IPS DF 6.9 (cell line): Measurements from ENCODE around the gene CCDC9B.
A peak's percentile ranks its signal among the peaks of the same experiment; 100 is the strongest.

Experiments used
- DNase-seq: peaks from one replicate; pipeline ENCODE4 v3.0.0-alpha.2; 2013; ENCODE audit warnings: low read depth, low spot score
- H3K27ac ChIP-seq: one replicate; pipeline ENCODE4 v1.5.1; 2013; ENCODE audit warnings: low read length, control low read depth
- H3K27me3 ChIP-seq: 2 replicates; pipeline ENCODE4 v1.6.1; 2013; ENCODE audit warnings: mild to moderate bottlenecking, low read length; ENCODE audit not compliant: control insufficient read depth, insufficient read depth
- H3K36me3 ChIP-seq: 2 replicates; pipeline ENCODE4 v1.6.1; 2013; ENCODE audit warnings: low read length; ENCODE audit not compliant: control insufficient read depth, insufficient read depth
- H3K4me1 ChIP-seq: 2 replicates; pipeline ENCODE4 v1.6.1; 2013; ENCODE audit warnings: low read length; ENCODE audit not compliant: control insufficient read depth, insufficient read depth
- H3K4me3 ChIP-seq: 2 replicates; pipeline ENCODE4 v1.5.1; 2013; ENCODE audit warnings: mild to moderate bottlenecking, low read length
- H3K9me3 ChIP-seq: 2 replicates; pipeline ENCODE4 v1.6.1; 2013; ENCODE audit warnings: low read length, inconsistent platforms; ENCODE audit not compliant: control insufficient read depth, insufficient read depth
- WGBS: extraction: QIAGEN DNeasy Blood & Tissue Kit; methylation state at CpG from one replicate; pipeline ENCODE4 v1.1.7; 2013; ENCODE audit warnings: mixed read lengths, missing lambda C conversion rate; ENCODE audit not compliant: insufficient read length, insufficient coverage; 5-methylcytosine and 5-hydroxymethylcytosine counted together

Gene CCDC9B

DNA sequence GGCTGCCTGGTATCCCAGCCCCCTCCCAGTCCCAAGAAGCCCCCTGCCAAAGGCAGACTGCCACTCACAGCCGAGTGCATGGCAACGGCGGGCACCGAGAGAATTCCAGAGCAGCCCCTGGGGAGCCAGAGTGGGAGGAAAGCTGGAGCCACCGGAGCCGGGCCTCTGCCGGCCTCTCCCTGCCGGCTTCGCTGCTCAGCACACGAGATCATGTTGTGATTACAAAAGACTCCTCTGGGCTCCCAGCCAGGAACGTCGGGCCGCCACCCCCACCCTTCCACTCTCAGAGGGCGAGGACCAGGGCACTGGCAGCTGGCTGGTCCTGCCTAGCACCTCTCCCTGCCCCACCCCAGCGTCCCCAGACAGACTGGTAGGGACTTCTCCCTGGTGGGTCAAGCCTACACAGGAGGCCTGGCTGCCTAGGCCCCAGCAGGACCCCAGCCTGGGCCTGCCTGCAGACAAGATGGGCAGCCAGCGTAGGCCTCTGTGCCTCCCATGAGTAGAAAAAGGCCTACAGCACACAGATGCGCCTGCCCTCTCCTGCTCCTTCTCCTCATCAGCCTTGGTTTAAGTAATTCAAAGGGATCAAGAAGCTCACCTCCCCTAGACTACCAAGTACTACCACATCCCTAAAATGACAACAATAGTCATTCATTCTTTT is at the start of gene CCDC9B:
Gene CCDC9B, minus strand, starts transcription at position 200 of the 661 bp plus-strand sequence. Its CDS starts 120 bp downstream, at position 80.
- Histone ChIP-seq H3K4me1 (peaks cover 10% of the 10 kb centered on the region), H3K4me3 (no peak within 1 kb of the TSS)
- no peak for DNase-seq

DNA sequence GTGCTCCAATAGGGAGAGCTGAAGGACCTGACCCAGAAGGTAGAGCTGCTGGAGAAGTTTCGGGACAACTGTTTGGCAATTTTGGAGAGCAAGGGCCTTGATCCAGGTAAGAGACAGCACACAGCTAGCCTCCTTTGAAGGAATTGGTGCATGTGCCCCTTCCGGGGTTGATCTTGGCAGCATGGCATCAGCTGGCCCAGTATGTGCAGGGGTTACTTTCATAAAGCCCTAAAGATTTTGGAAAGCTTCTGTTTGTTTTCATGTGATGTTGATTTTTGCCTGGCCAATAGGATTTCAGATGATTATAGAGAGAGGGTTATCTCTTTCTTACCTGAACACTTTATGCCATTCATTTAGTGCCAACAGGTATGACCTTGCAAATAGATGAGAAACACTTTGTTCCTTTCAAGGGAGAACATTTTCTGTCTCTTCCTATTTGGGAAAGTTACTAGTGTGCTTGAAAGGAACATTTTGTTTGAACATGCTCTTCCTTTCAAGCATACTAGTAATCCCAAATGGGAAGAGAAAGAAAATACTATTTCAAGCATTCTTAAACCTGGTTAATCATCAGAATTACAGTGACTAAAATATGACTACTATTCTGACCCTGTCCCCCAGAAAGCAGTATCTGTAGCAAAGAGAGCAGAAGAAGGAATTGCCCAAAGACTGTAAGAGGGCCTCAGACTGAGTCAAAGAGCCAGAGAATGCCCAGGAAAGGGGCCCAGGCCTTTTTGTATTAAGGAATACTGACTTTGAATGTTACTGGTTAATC is 49.3 kb upstream of the CCDC9B start:
- H3K9me3 ChIP-seq = no peaks in the 10 kb centered on the region
- no peaks in the 10 kb centered on the region for H3K4me1 ChIP-seq
- no peaks in the 10 kb centered on the region for H3K27me3 ChIP-seq
- H3K4me3 ChIP-seq = no peak overlapping the region
- no CpG with 5 or more reads among the region's 2 CpGs for WGBS
- no peak for DNase-seq
- no peak overlapping the region for H3K27ac ChIP-seq
- H3K36me3 ChIP-seq = peaks cover 24% of the 10 kb centered on the region

More for the DNA sequence above, at the start of gene CCDC9B:
- Histone ChIP-seq H3K9me3 (no peaks in the 10 kb centered on the region), H3K36me3 (no peaks in the 10 kb centered on the region), H3K27me3 (no peaks in the 10 kb centered on the region), H3K27ac (no peak within 1 kb of the TSS)
- WGBS = no CpG with 5 or more reads among the region's 17 CpGs

DNA sequence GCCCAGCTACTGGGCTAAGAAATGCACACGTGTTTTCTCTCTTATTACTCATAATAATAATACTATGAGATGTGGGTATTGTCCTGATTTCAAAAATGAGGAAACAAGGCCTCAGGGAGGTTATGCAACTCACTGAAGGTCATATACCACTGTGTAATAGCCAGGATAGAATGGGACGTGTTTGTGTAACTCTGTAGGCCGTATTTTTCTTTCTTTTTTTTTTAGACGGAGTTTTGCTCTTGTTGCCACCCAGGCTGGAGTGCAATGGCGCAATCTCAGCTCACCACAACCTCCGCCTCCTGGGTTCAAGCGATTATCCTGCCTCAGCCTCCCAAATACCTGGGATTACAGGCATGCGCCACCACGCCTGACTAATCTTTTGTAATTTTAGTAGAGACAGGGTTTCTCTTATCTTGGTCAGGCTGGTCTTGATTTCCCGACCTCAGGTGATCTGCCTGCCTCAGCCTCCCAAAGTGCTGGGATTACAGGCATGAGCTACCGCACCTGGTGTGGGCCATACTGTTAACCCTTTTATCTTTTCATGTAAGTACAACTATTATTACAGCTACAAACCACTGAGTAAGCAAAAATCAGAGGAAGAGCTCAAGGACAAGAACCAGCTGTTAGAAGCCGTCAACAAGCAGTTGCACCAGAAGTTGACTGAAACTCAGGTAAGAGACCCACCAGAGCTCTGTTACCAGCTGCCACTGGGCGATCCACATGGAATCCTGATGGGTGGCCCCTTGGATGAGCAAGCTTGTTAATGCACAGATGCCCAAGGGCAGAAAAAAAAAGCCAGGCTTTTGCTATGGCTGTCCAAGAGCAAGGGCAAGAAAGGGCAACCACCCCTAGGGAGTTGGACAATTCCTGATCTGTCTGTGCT is 48.4 kb upstream of the CCDC9B start:
- Histone ChIP-seq H3K9me3 (no peaks in the 10 kb centered on the region), H3K27me3 (no peaks in the 10 kb centered on the region), H3K36me3 (peaks cover 24% of the 10 kb centered on the region), H3K4me1 (no peaks in the 10 kb centered on the region), H3K4me3 (no peak overlapping the region), H3K27ac (no peak overlapping the region)
- no peak for DNase-seq
- no CpG with 5 or more reads among the region's 13 CpGs for WGBS

DNA sequence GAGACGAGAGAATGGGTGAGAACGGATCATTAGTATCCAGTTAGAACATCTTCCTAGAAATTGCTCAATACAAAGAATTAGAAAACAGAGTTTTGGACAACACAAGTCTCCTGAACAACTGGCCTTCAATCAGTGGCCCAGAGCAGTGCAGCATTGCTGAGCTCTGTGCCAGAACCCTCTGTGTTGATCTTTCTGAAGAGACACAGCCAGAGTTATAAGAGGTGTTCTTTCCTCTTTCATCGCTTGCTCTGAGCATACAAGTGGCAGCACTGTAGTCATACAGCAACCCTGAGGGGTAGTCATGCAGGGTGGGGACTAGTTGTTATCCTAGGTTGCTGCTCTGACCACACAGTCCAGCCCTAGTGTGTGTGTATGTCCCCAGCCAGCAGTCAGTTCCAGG is 45.7 kb upstream of the CCDC9B start:
- DNase-seq = no peak
- Histone ChIP-seq H3K36me3 (peaks cover 21% of the 10 kb centered on the region), H3K27ac (no peak overlapping the region), H3K4me3 (no peak overlapping the region), H3K4me1 (no peaks in the 10 kb centered on the region), H3K27me3 (no peaks in the 10 kb centered on the region), H3K9me3 (no peaks in the 10 kb centered on the region)
- WGBS = no CpG with 5 or more reads among the region's 3 CpGs

DNA sequence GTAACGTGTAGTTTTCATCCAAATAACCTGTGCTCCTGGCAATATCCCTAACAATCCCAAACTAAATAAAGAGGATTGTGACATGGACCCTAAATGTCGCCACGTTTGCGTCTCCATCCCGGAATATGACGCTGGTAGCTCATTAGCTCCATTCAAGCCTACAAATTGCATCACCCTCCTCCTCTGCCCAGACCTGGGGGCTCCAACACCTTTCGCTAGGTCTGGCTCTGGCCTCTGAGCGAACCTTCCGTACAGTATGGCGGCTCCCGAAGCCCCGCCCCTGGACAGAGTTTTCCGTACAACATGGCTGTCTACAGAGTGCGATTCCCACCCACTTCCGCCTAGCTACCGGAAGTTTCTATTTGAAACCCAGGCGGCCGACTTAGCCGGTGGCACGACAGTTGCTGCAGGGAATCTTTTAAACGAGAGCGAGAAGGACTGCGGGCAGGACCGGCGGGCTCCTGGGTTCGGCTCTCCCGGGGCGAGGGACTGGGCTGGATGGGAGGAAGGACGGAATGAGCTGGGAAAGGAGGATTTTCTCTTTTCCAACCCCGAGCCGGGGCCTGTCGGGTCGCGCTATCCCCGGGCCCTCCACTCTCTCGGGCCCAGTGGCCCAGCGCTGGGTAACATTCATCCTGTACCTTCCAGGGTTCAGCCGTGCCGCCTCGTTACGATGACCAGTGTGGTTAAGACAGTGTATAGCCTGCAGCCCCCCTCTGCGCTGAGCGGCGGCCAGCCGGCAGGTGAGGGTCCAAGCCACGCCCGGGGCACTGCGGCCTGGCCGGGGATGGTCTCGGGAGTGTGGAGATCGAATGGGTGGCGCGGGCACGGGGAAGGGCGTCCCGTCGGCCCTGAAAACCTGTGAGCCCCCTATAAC is 42.1 kb upstream of the CCDC9B start, which contains the start of gene KNSTRN:
Gene KNSTRN, plus strand, starts transcription at position 142 of the 877 bp plus-strand sequence. Its CDS starts 115 bp downstream, at position 257.
- Histone ChIP-seq H3K27ac (no peak within 1 kb of the TSS), H3K9me3 (no peaks in the 10 kb centered on the region), H3K36me3 (peaks cover 13% of the 10 kb centered on the region), H3K4me1 (no peaks in the 10 kb centered on the region), H3K27me3 (no peaks in the 10 kb centered on the region), H3K4me3 (peak within 1 kb of the TSS; percentile 93)
- peak; percentile 93 for DNase-seq
- no CpG with 5 or more reads among the region's 57 CpGs for WGBS

DNA sequence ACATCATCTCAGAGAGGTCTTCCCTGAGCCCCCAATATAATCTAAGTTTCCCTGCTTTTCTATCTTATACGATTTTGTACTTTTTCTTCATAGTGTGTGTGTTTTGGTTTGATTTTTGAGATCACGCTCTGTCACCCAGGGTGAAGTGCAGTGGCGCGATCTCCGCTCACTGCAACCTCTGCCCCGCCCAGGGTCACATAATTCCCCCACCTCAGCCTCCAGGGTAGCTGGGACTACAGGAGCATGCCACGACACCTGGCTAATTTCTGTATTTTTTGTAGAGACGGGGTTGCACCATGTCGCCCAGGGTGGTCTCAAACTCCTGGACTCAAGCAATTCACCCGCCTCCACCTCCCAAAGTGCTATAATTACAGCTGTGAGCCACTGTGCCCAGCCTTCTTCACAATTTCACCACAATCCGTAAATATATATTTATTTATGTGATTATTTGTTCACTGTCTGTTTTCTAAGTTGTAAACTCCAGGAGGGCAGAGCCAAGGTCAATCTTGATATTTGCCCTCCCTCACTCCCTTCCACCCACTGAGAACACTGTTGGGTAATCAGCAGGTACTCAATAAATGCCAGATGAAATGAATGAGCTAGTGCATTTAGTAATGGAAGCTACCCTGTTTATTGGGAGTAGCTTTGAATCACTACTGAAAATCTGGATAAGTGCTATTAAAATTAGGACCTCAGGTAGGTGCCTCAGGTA is 41.2 kb upstream of the CCDC9B start:
- no peak overlapping the region for H3K27ac ChIP-seq
- no peaks in the 10 kb centered on the region for H3K27me3 ChIP-seq
- DNase-seq = no peak
- H3K9me3 ChIP-seq = no peaks in the 10 kb centered on the region
- no peaks in the 10 kb centered on the region for H3K4me1 ChIP-seq
- no CpG with 5 or more reads among the region's 11 CpGs for WGBS
- no peak overlapping the region for H3K4me3 ChIP-seq
- H3K36me3 ChIP-seq = peaks cover 8% of the 10 kb centered on the region

DNA sequence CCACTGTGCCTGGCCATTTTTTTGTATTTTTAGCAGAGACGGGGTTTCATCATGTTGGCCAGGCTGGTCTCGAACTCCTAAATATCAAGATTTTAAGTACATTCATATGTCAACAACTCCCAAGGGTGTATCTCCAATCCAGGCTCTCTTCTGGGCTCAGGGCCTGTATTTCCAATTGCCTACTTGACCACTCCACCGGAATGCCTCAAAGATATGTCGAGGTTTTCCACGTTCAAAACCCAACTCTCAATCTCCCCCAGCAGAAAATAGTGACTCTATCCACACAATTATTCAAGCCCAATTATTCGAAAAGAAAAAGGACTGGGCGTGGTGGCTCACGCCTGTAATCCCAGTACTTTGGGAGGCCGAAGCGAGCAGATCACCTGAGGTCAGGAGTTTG is 39.9 kb upstream of the CCDC9B start:
- Histone ChIP-seq H3K27me3 (no peaks in the 10 kb centered on the region), H3K9me3 (no peaks in the 10 kb centered on the region), H3K4me3 (no peak overlapping the region), H3K27ac (no peak overlapping the region), H3K4me1 (no peaks in the 10 kb centered on the region), H3K36me3 (no peaks in the 10 kb centered on the region)
- no CpG with 5 or more reads among the region's 10 CpGs for WGBS
- DNase-seq = no peak

DNA sequence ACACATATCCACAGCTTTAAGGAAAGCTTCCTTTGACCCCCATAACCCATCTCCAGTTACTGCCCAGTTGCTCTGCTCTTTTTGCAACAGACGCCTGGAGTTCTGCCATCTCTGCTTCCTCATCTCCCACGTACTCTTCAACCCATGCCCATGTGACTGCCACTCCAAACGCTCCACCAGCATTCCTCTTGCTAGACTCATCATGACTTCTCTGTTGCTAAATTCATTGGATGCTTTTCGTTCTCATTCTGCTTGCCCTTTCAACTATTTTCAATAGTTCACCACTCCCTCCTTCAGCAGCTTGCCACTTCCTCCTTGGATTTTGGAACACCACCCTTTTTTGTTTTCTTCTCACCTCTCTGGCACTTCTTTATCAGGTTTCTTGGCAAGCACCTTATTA is 39.1 kb upstream of the CCDC9B start:
- Histone ChIP-seq H3K27me3 (no peaks in the 10 kb centered on the region), H3K4me3 (no peak overlapping the region), H3K27ac (no peak overlapping the region), H3K4me1 (no peaks in the 10 kb centered on the region), H3K9me3 (no peaks in the 10 kb centered on the region), H3K36me3 (no peaks in the 10 kb centered on the region)
- no CpG with 5 or more reads among the region's 4 CpGs for WGBS
- no peak for DNase-seq

DNA sequence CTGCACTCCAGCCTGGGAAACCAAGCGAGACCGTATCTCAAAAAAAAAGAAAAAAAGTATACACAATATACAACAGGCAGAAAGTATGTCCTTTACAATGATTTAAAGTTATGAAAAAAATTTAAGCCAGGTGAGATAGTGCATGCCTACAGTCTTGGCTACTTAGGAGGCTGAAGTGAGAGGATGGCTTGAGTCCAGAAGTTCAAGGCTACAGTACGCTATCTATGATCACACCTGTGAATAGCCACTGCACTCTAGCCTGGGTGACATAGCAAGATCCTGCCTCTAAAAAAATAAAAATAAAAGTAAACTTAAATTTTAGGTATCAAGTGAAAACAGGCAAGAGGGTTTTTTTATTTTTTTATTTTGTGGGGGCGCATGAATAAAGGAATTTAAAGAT is 38.6 kb upstream of the CCDC9B start:
- no peak for DNase-seq
- no CpG with 5 or more reads among the region's 4 CpGs for WGBS
- Histone ChIP-seq H3K4me1 (no peaks in the 10 kb centered on the region), H3K27ac (no peak overlapping the region), H3K27me3 (no peaks in the 10 kb centered on the region), H3K9me3 (no peaks in the 10 kb centered on the region), H3K4me3 (no peak overlapping the region), H3K36me3 (no peaks in the 10 kb centered on the region)
